Measurements from ENCODE around the gene TSPAN4. TPM values are rescaled to one million over a fixed set of nuclear protein-coding genes. Genes with fewer than 3 reads are reported as not detected.

The TSPAN4 gene
- total RNA-seq, 4 donors from 2014 or later: 81.4 to 156 (median 129) TPM

DNA sequence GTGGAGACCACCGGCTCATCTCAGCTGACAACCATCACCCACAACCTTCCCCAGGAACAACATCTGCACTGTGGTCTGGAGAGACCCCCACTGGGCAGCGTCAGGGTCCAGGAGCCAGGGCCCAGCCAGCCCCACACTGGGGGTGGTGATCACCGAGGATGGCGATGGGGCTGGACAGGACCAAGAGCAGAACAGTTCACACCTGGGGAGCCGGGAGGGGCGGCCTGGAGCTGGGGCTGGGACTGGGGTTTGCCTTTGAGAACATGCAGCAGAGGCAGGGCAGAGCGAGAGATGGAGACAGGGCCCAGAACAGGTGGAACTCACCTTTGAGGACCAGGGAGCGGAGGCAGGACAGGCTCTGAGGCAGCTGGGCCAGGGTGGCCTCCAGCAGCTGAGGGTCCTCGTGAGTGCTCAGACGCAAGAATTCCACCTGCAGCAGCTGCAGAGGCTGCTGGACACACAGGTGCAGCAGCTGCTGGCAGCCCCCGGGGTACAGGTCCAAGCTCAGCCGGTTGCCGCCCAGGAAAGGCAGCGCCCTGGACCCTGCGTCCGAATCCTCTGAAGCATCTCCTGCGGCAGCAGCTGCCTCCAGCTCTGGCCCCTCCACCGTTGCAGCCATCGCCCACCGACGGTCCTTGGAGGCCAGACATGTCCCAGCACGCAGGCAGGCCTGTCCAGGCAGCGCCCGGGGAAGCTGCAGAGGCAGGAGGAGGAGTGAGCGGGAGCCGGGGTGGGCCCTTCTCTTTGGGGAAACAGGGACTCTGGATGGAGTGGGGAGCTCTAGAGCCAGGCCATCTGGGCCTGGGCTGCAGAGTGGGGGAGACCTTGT is 38.7 kb upstream of the TSPAN4 start:
- TF ChIP-seq EP300 (IDR thresholded peaks at IDR 0.05) (no peak), POLR2AphosphoS5 (IDR thresholded peaks at IDR 0.05) (no peak), POLR2A (IDR thresholded peaks at IDR 0.05; ENCODE audit: low read depth) (no peak)
- TF ChIP-seq, protein P1, sequence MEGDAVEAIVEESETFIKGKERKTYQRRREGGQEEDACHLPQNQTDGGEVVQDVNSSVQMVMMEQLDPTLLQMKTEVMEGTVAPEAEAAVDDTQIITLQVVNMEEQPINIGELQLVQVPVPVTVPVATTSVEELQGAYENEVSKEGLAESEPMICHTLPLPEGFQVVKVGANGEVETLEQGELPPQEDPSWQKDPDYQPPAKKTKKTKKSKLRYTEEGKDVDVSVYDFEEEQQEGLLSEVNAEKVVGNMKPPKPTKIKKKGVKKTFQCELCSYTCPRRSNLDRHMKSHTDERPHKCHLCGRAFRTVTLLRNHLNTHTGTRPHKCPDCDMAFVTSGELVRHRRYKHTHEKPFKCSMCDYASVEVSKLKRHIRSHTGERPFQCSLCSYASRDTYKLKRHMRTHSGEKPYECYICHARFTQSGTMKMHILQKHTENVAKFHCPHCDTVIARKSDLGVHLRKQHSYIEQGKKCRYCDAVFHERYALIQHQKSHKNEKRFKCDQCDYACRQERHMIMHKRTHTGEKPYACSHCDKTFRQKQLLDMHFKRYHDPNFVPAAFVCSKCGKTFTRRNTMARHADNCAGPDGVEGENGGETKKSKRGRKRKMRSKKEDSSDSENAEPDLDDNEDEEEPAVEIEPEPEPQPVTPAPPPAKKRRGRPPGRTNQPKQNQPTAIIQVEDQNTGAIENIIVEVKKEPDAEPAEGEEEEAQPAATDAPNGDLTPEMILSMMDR (IDR thresholded peaks at IDR 0.05): no peak
- WGBS: 44% methylated on average over 10 of the region's 26 CpGs
- no peaks in the 10 kb centered on the region for H3K27me3 ChIP-seq
- H3K9me3 ChIP-seq: no peaks in the 10 kb centered on the region
- no peak for DNase-seq (ENCODE audit: extremely low spot score)
- H3K4me1 ChIP-seq: peaks cover 31 to 44% (median 38%) of the 10 kb centered on the region in 4 donors
- intact Hi-C loops (cut with DNase I): no loop called here
- peak overlapping the region; percentile 63 to 75 (median 68) for H3K4me3 ChIP-seq
- peak overlapping the region in 2 of 4 donors; percentile 95 for H3K27ac ChIP-seq (replicated peaks in 1 of 4)
- H3K36me3 ChIP-seq: peaks cover 14 to 43% (median 39%) of the 10 kb centered on the region in 4 donors

DNA sequence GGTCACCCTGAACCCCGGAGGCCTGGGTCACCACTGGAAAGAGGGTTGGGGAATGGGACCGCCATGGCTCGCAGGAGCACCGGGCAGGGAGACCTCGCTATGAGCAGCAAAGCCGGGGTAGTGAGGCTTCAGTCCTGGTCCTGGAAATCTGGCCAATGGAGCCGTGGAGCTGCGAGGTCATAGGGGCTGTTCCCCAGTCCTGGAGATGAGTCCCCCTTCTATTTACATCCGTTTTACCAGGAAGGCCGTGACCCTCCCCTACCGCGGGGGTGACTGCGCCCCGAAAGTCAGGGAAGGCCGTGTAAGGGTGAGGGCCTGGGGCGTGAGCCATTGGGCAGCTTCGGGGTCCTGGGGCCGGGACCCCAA is 38.1 kb upstream of the TSPAN4 start:
- H3K27me3 ChIP-seq: no peaks in the 10 kb centered on the region
- peaks cover 8 to 37% (median 34%) of the 10 kb centered on the region in 4 donors for H3K36me3 ChIP-seq
- TF ChIP-seq, protein P1 (IDR thresholded peaks at IDR 0.05): no peak
- TF ChIP-seq POLR2AphosphoS5 (IDR thresholded peaks at IDR 0.05) (no peak), POLR2A (IDR thresholded peaks at IDR 0.05; ENCODE audit: low read depth) (no peak), EP300 (IDR thresholded peaks at IDR 0.05) (no peak)
- WGBS: 0% methylated on average over 2 of the region's 18 CpGs
- H3K4me3 ChIP-seq: peak overlapping the region; percentile 63 to 75 (median 68)
- H3K27ac ChIP-seq (replicated peaks in 1 of 4): peak overlapping the region; percentile 84 to 95 (median 92)
- intact Hi-C loops (cut with DNase I): no loop called here
- peaks cover 31 to 46% (median 38%) of the 10 kb centered on the region in 4 donors for H3K4me1 ChIP-seq
- DNase-seq (ENCODE audit: extremely low spot score): no peak
- H3K9me3 ChIP-seq: no peaks in the 10 kb centered on the region

DNA sequence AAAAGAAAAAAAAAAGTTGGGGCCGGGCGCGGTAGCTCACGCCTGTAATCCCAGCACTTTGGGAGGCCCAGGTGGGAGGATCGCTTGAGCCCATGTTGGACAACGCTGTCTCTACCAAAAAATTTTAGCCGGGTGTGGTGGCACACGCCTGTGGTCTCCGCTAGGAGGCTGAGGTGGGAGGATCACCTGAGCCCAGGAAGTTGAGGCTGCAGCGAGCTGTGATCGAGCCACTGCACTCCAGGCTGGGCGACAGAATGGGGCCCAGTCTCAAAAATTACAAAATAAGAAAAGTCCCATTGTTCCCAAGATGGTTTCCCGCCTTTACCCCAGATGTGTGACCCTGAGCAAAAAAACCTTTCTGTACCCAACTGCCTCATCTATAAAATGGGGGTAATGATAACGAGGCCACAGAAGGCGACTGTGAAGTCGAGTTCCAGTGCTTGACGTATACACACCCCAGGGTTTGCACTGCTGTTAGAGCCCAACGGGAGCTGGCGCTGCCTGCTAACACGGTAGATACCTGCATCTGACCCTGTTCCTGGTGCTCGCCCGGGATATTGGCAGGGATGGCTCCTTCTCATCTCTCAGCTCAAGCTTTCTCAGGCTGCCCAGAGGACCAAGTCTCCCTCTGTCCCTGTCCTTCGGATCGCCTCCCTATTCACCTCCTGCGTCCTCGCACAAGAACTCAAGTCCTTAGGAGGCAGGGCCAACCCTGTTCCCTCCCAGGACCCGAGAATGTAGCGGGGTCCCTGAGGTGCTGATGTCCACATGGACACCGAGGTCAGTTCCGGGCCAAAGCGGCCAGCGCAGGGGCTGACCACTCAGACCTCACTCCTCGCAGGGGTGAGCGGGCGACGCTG is 34.0 kb upstream of the TSPAN4 start:
- intact Hi-C loops (cut with DNase I): no loop called here
- H3K4me1 ChIP-seq: peaks cover 44 to 66% (median 59%) of the 10 kb centered on the region in 4 donors

DNA sequence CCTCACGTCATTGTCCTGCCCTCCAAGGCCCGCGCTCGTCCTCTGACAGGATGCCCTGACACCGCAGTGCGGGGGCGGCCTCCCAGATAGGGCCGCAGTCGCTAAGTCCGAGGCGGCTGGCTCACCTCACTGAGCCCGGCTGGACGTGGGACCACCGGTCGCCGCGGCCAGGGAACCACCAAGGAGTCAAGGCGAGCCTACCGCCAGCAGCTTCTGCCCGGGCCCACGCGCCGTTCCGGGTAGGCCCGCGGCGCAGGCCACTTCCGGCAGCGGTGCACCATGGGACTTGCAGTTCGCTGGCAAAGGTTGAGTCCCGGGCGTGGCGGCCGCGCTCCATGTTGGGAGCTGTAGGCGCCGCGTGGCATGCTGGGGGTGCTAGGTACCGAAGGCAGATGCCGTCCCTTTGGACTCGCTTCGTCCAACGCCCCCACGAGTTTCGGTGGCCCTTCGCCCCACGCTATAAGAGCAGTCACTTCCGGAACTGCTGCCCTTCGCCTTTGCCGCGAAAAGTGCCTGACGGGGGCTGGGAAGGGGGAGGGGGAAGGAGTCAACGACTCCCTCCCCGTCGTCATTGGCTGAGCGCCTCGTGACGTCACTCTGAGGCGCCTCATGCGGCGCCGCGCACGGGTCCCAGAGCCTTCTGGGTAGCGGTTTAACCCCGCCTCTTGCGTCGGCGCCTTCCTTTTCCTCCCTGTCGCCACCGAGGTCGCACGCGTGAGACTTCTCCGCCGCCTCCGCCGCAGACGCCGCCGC is 33.2 kb upstream of the TSPAN4 start, which contains the start of gene RPLP2:
TSS of gene RPLP2 (plus strand) at position 681 of the 753 bp plus-strand sequence. CDS start 268 bp downstream, outside the sequence.
- Histone ChIP-seq H3K27ac (replicated peaks in 1 of 4) (peak within 1 kb of the TSS; percentile 89 to 99 (median 96)), H3K36me3 (peaks cover 24 to 35% (median 33%) of the 10 kb centered on the region in 4 donors), H3K27me3 (no peaks in the 10 kb centered on the region), H3K4me1 (peaks cover 35 to 57% (median 51%) of the 10 kb centered on the region in 4 donors), H3K9me3 (no peaks in the 10 kb centered on the region), H3K4me3 (peak within 1 kb of the TSS; percentile 87 to 98 (median 90))
- TF ChIP-seq, protein P1 (IDR thresholded peaks at IDR 0.05): no peak
- peak; percentile 96 for TF ChIP-seq POLR2AphosphoS5 (IDR thresholded peaks at IDR 0.05)
- TF ChIP-seq POLR2A (IDR thresholded peaks at IDR 0.05; ENCODE audit: low read depth): peak; percentile 93
- 0% methylated on average over 23 of the region's 81 CpGs for WGBS
- intact Hi-C loops (cut with DNase I): no loop called here
- peak; percentile 100 for DNase-seq (ENCODE audit: extremely low spot score)

More for the DNA sequence above, 34.0 kb upstream of the TSPAN4 start:
- Histone ChIP-seq H3K36me3 (peaks cover 24 to 27% (median 26%) of the 10 kb centered on the region in 4 donors), H3K9me3 (no peaks in the 10 kb centered on the region), H3K27me3 (no peaks in the 10 kb centered on the region), H3K27ac (replicated peaks in 1 of 4) (peak overlapping the region; percentile 89 to 99 (median 96)), H3K4me3 (peak overlapping the region; percentile 87 to 98 (median 90))
- DNase-seq (ENCODE audit: extremely low spot score): no peak
- WGBS: 74% methylated on average over 17 of the region's 36 CpGs
- TF ChIP-seq POLR2A (IDR thresholded peaks at IDR 0.05; ENCODE audit: low read depth) (no peak), EP300 (IDR thresholded peaks at IDR 0.05) (no peak), POLR2AphosphoS5 (IDR thresholded peaks at IDR 0.05) (no peak)
- TF ChIP-seq, protein P1 (IDR thresholded peaks at IDR 0.05): no peak

All from esophagus muscularis mucosa (tissue), 4 donors.